Right ventricle myocardium inferior (tissue), 1 donor: Measurements from ENCODE around the gene NECAB3. TPM values are rescaled to one million over a fixed set of nuclear protein-coding genes. Genes with fewer than 3 reads are reported as not detected.

ENCODE experiments used
- ATAC-seq: fragments of 200-7000 bp; cut with Tn5 transposase; one replicate; pipeline ENCODE4 v1.9.1; 2020; ENCODE audit warnings: mild to moderate bottlenecking, moderate library complexity
- DNase-seq: peaks from one replicate; pipeline ENCODE4 v3.0.0; 2021; ENCODE audit errors: missing footprints
- intact Hi-C: fragments of 100-400 bp; cut with DNase I; formaldehyde crosslinking; loops from one replicate; pipeline ENCODE4 v1.11.0; 2022
- long read RNA-seq: library from polyadenylated mRNA; unstranded; transcript quantifications from one replicate; pipeline ENCODE4 v2.0.0, GENCODE V29; 2021
- total RNA-seq: library from RNA; stranded (reverse); fragmentation: NEBNext Ultra II Directional; extraction: Animal tissue kit (Norgen Biotek cat#: 25700); gene quantifications from one replicate; pipeline ENCODE4 v1.2.1, GENCODE V29; 2021
- donor health status: DM: no; HTN: yes; CAD: no; lungs with severe emphysema.

The NECAB3 gene
- 70.8 TPM for total RNA-seq
- long read RNA-seq, transcript NECAB3-201 (12 exons, 1,989 nt): minor isoform, 11 of 43 reads
- long read RNA-seq, transcript NECAB3-202 (13 exons, 1,942 nt): major isoform, 16 of 43 reads
- long read RNA-seq, partial matches to known transcripts: 5 of 43 reads
- long read RNA-seq, other reads (novel, unspliced or antisense): 11 of 43 reads

GRCh38 chr20:33674294-33675135 lies at the start of gene NECAB3:
Gene NECAB3 (minus strand): TSS chr20:33674428. CDS start chr20:33674352, 76 bp downstream.
- intact Hi-C loops: loop anchor here (5.0 kb wide), 2 partner anchors 48 to 272 kb away; partner anchors contain the start of genes CDK5RAP1 and PXMP4
- DNase-seq: peak; percentile 91
- ATAC-seq: peak; percentile 79

- DNase-seq (no peak), ATAC-seq (no peak)
These were observed 47.3 kb upstream of the NECAB3 start for GRCh38 chr20:33721391-33722140.

GRCh38 chr20:33719989-33720709 lies 45.9 kb upstream of the NECAB3 start, which contains the start of gene PXMP4:
Gene PXMP4 (minus strand): TSS chr20:33720310. CDS start chr20:33720207, 103 bp downstream.
- intact Hi-C loops: loop anchor here (5.0 kb wide), 1 partner anchor 48 kb away; the partner anchor contains the start of gene NECAB3
- ATAC-seq: peak; percentile 99
- peak; percentile 93 for DNase-seq

More at GRCh38 chr20:33721391-33722140, 47.3 kb upstream of the NECAB3 start:
- intact Hi-C loops: loop anchor here (5.0 kb wide), 1 partner anchor 49 kb away; the partner anchor contains the start of gene NECAB3

GRCh38 chr20:33719277-33719988 lies 45.2 kb upstream of the NECAB3 start:
- intact Hi-C loops: no loop called here

GRCh38 chr20:33716498-33716897 lies 42.3 kb upstream of the NECAB3 start:
- intact Hi-C loops: no loop called here
- DNase-seq: no peak
- no peak for ATAC-seq

More at GRCh38 chr20:33719277-33719988, 45.2 kb upstream of the NECAB3 start:
- DNase-seq: no peak
- ATAC-seq: no peak

GRCh38 chr20:33713865-33714367 lies 39.7 kb upstream of the NECAB3 start:
- intact Hi-C loops: no loop called here
- DNase-seq: no peak
- ATAC-seq: no peak

- intact Hi-C loops: no loop called here
- DNase-seq: no peak
- no peak for ATAC-seq
These were observed 37.2 kb upstream of the NECAB3 start for GRCh38 chr20:33711446-33711738.

- intact Hi-C loops: no loop called here
- DNase-seq: no peak
- ATAC-seq: no peak
These were observed 36.6 kb upstream of the NECAB3 start for GRCh38 chr20:33710681-33711445.

GRCh38 chr20:33709905-33710541 lies 35.8 kb upstream of the NECAB3 start:
- DNase-seq (no peak), ATAC-seq (no peak)
- intact Hi-C loops: no loop called here

- intact Hi-C loops: no loop called here
- DNase-seq (no peak), ATAC-seq (no peak)
These were observed 35.2 kb upstream of the NECAB3 start for GRCh38 chr20:33709398-33709797.

- no peak for ATAC-seq
- intact Hi-C loops: no loop called here
These were observed 33.4 kb upstream of the NECAB3 start for GRCh38 chr20:33707668-33708067.

GRCh38 chr20:33704197-33704924 lies 30.1 kb upstream of the NECAB3 start:
- no peak for DNase-seq
- no peak for ATAC-seq
- intact Hi-C loops: no loop called here

More at GRCh38 chr20:33707668-33708067, 33.4 kb upstream of the NECAB3 start:
- no peak for DNase-seq

GRCh38 chr20:33703498-33704137 lies 29.4 kb upstream of the NECAB3 start:
- DNase-seq (no peak), ATAC-seq (no peak)
- intact Hi-C loops: no loop called here

- DNase-seq (no peak), ATAC-seq (peak; percentile 84)
- intact Hi-C loops: no loop called here
These were observed 28.6 kb upstream of the NECAB3 start for GRCh38 chr20:33702861-33703260.

- ATAC-seq: no peak
- intact Hi-C loops: no loop called here
These were observed 27.6 kb upstream of the NECAB3 start for GRCh38 chr20:33701629-33702450.

More at GRCh38 chr20:33701629-33702450, 27.6 kb upstream of the NECAB3 start:
- DNase-seq: no peak
